DOHH2 (cell line): ENCODE measurements around the gene NPDC1.

ENCODE experiments used
- H3F3A ChIP-seq: fragments of 200-600 bp; sonication (generic), shearing (Covaris generic); 2 replicates; pipeline ENCODE4 v1.6.0; 2016; ENCODE audit warnings: antibody characterized with exemption, mild to moderate bottlenecking; ENCODE audit not compliant: control insufficient read depth, insufficient read depth
- H3K27ac ChIP-seq: fragments of 200-600 bp; sonication (generic); 2 replicates; pipeline ENCODE4 v1.5.1; 2014; ENCODE audit warnings: low read depth, mild to moderate bottlenecking, low read length, moderate library complexity
- H3K27me3 ChIP-seq: fragments of 200-600 bp; sonication (generic); 2 replicates; pipeline ENCODE4 v1.6.1; 2014; ENCODE audit warnings: mild to moderate bottlenecking, low read length, mixed read lengths; ENCODE audit not compliant: control insufficient read depth
- H3K36me3 ChIP-seq: fragments of 200-600 bp; sonication (generic); 2 replicates; pipeline ENCODE4 v1.6.1; 2014; ENCODE audit warnings: mild to moderate bottlenecking, low read length, moderate library complexity, mixed read lengths; ENCODE audit not compliant: control insufficient read depth
- H3K4me1 ChIP-seq: fragments of 200-600 bp; sonication (generic); 2 replicates; pipeline ENCODE4 v1.6.1; 2014; ENCODE audit warnings: mild to moderate bottlenecking, low read length, mixed read lengths; ENCODE audit not compliant: control insufficient read depth
- H3K4me2 ChIP-seq: fragments of 200-600 bp; sonication (generic); 2 replicates; pipeline ENCODE4 v1.6.0; 2014; ENCODE audit warnings: mild to moderate bottlenecking, low read length, moderate library complexity
- H3K4me3 ChIP-seq: fragments of 200-600 bp; sonication (generic); 2 replicates; pipeline ENCODE4 v1.5.1; 2014; ENCODE audit warnings: mild to moderate bottlenecking, low read length, mixed read lengths
- H3K79me2 ChIP-seq: fragments of 200-600 bp; sonication (generic); 2 replicates; pipeline ENCODE4 v1.6.1; 2014; ENCODE audit warnings: mild to moderate bottlenecking, low read length, mixed read lengths; ENCODE audit not compliant: control insufficient read depth
- H3K9me2 ChIP-seq: fragments of 200-600 bp; sonication (generic); replicated peaks from 2 replicates; pipeline ENCODE4 v1.6.1; 2014; ENCODE audit warnings: mild to moderate bottlenecking, low read length, mixed read lengths; ENCODE audit not compliant: control insufficient read depth
- H3K9me3 ChIP-seq: fragments of 200-600 bp; sonication (generic); 2 replicates; pipeline ENCODE4 v1.6.1; 2014; ENCODE audit warnings: antibody characterized with exemption, low read length, mixed read lengths; ENCODE audit not compliant: control insufficient read depth, insufficient read depth
- H4K20me1 ChIP-seq: fragments of 200-600 bp; sonication (generic); 2 replicates; pipeline ENCODE4 v1.6.0; 2014; ENCODE audit warnings: low read depth, mild to moderate bottlenecking, antibody characterized with exemption, low read length, moderate library complexity; ENCODE audit not compliant: control insufficient read depth, insufficient read depth
- CTCF ChIP-seq: fragments of 200-600 bp; sonication (generic); IDR thresholded peaks from one replicate; pipeline ENCODE4 v1.5.1; 2014; ENCODE audit warnings: antibody characterized with exemption, mild to moderate bottlenecking, low read depth, low read length; ENCODE audit not compliant: poor library complexity, severe bottlenecking
- EZH2phosphoT487 ChIP-seq: fragments of 200-600 bp; sonication (generic); IDR thresholded peaks from 2 replicates; pipeline ENCODE4 v1.6.1; 2017; ENCODE audit warnings: borderline replicate concordance, mild to moderate bottlenecking, antibody characterized with exemption, low read length, moderate library complexity, mixed read lengths

The NPDC1 gene

GRCh38 chr9:136994180-136994887, 51.6 kb downstream of the NPDC1 start:
- Histone ChIP-seq H4K20me1 (peaks cover 7% of the 10 kb centered on the region; the same call in 1 of the 2 replicates), H3K4me2 (no peak overlapping the region), H3K27me3 (peaks cover 39% of the 10 kb centered on the region), H3K9me2 (no peaks in the 10 kb centered on the region), H3K27ac (no peak overlapping the region), H3F3A (no peaks in the 10 kb centered on the region), H3K4me3 (no peak overlapping the region), H3K79me2 (peaks cover 10% of the 10 kb centered on the region), H3K4me1 (peaks cover 27% of the 10 kb centered on the region), H3K36me3 (peaks cover 8% of the 10 kb centered on the region), H3K9me3 (no peaks in the 10 kb centered on the region)
- TF ChIP-seq EZH2phosphoT487, result no peak
- no peak for TF ChIP-seq CTCF

DNA sequence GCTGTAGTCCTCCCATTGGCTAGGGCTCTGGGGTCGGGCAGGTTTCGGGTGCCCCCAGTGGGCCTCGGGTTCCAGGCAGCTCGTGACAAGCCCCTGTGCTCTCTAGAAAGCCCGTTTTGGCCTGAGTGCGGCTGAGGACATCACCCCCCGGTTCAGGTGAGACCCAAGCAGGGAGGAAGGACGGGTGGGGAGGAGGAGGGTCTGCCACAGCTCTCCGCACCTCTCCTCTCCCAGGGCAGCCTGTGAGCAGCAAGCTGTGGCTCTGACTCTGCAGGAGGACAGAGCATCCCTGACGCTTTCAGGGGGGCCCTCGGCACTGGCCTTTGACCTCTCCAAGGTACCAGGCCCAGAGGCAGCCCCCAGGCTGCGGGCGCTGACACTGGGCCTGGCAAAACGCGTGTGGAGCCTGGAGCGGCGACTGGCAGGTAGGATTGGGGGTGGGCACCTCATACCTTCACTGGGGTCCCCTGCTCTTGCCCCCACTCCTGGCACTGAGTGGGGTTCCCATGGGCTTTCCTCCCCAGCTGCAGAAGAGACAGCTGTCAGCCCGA, 53.1 kb downstream of the NPDC1 start:
- Histone ChIP-seq H4K20me1 (peaks cover 7% of the 10 kb centered on the region; the same call in 1 of the 2 replicates), H3K27ac (peak overlapping the region; percentile 60), H3K4me3 (peak overlapping the region; percentile 75)

DNA sequence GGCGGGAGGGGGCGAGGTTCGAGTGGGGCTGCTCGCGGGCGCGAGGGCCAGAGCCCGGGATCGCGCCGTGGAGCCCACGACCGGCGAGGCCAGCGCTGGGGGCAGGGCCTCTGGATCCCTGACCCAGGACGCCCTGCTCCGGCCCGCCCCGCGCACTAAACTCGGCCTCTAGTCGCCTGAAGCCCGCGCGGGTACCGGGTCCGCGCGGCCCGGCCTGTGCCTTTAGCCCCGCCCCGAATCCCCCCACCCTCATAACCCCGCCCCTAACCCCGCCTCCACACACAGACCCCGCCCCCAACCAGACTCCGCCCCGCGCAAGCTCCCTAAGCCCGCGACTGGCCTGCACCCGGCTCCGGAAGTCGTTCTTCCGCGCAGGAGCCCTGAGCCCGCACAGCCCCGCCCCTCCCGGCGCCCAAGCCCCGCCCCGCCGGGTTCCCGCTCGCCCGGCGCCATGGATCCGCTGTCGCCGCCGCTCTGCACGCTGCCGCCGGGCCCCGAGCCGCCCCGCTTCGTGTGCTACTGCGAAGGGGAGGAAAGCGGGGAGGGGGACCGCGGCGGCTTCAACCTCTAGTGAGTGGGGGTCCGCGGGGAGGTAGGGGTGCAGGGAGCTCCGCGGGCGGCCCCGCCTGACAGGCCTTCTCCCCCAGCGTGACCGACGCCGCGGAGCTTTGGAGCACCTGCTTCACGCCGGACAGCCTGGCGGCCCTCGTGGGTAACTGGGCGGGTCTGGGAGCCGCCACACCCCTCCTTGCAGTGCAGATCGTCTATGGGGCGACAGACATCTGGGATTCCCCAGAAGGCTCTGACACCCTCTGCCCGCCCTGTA, 53.8 kb downstream of the NPDC1 start, which contains the start of gene PAXX:
Gene PAXX (plus strand): TSS at position 430 of the 826 bp plus-strand sequence. CDS start 22 bp downstream, at position 452.
- Histone ChIP-seq H3K36me3 (peaks cover 8% of the 10 kb centered on the region), H3K4me2 (peak within 1 kb of the TSS; percentile 76), H3K4me1 (peaks cover 24% of the 10 kb centered on the region), H4K20me1 (peaks cover 7% of the 10 kb centered on the region; the same call in 1 of the 2 replicates), H3K27me3 (peaks cover 34% of the 10 kb centered on the region), H3K4me3 (peak within 1 kb of the TSS; percentile 75), H3K9me3 (no peaks in the 10 kb centered on the region), H3F3A (no peaks in the 10 kb centered on the region), H3K79me2 (peaks cover 10% of the 10 kb centered on the region), H3K27ac (peak within 1 kb of the TSS; percentile 60), H3K9me2 (no peaks in the 10 kb centered on the region)
- TF ChIP-seq EZH2phosphoT487, result no peak
- no peak for TF ChIP-seq CTCF

More for the DNA sequence above, 53.1 kb downstream of the NPDC1 start:
- peaks cover 37% of the 10 kb centered on the region for H3K27me3 ChIP-seq
- peak overlapping the region; percentile 76 for H3K4me2 ChIP-seq
- peaks cover 8% of the 10 kb centered on the region for H3K36me3 ChIP-seq
- TF ChIP-seq CTCF (peak; percentile 43), EZH2phosphoT487 (no peak)
- H3K4me1 ChIP-seq, result peaks cover 24% of the 10 kb centered on the region
- no peaks in the 10 kb centered on the region for H3K9me2 ChIP-seq
- H3K79me2 ChIP-seq, result peaks cover 10% of the 10 kb centered on the region
- H3K9me3 ChIP-seq, result no peaks in the 10 kb centered on the region
- H3F3A ChIP-seq, result no peaks in the 10 kb centered on the region
